GM19193 (cell line): ENCODE results near the gene AFDN.

Experiments used
- POLR2A ChIP-seq: IDR thresholded peaks from 4 replicates; pipeline ENCODE4 v1.6.1; 2011; ENCODE audit not compliant: insufficient read depth, insufficient read length; ENCODE audit errors: extremely low read depth

AFDN gene

GRCh38 chr6:167858086-167858591 lies 31.4 kb downstream of the AFDN start:
- no peak for TF ChIP-seq POLR2A

DNA sequence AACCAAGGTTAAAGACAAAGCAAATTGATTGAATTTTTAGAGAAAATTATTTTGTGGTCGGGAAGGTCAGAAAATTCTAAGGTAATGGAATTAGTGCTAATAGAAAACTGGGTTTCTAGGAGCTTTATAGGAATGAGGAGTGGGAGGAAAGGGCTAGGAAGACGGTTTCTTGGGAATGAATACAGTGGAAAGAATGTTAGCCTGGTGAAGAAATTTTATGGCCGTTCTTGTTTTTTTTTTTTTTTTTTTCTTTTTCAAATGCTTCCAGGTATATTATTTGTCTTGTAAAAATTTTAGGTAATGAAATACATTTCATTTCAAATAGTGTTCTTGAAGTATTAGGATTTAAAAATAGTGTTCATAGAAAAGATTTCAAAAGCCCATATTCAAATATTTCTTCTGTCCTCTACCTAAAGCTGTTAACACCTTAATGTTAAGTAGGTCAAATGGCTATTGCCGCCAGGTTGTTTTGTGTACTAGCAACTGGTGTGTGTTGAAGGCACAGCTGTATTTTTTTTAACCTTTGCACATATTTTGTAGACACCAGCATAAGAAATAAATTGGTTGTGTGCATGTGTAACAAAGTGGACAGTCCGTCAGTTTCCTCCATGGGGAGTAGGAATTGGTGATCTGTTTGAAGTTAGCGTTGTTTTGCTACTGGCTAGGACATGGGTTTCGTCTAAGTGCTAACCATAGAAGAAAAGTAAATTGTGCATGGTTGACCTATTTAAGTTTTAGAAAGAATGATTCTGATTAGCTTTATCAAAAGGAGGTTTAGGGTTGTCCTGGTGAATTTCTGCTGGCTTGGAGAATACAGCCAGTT lies 32.3 kb downstream of the AFDN start:
- no peak for TF ChIP-seq POLR2A

GRCh38 chr6:167860550-167861226 lies 34.0 kb downstream of the AFDN start:
- TF ChIP-seq POLR2A = no peak

- TF ChIP-seq POLR2A = no peak
Measured at GRCh38 chr6:167861424-167861823, 34.7 kb downstream of the AFDN start.

DNA sequence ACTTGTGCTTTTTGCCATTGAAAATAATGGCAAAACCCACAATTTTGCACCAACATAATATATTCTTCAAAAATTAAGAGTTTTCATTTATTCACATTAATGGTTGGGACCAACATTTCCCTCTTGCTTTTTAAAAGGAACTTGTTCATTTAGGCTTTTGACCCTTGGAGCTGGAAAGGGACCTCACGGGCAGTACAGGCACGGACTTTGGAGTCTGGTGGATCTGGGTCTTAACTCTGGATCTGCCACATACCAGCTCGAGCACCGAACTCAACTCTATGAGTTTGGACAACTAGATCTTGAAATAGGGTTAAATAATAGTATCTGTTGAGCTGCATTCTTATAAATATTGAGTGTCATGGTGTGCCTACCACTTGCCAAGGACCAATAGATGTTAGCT lies 37.2 kb downstream of the AFDN start:
- no peak for TF ChIP-seq POLR2A

GRCh38 chr6:167866642-167867041 lies 39.9 kb downstream of the AFDN start:
- TF ChIP-seq POLR2A = no peak

GRCh38 chr6:167870321-167870720 lies 43.6 kb downstream of the AFDN start:
- no peak for TF ChIP-seq POLR2A

DNA sequence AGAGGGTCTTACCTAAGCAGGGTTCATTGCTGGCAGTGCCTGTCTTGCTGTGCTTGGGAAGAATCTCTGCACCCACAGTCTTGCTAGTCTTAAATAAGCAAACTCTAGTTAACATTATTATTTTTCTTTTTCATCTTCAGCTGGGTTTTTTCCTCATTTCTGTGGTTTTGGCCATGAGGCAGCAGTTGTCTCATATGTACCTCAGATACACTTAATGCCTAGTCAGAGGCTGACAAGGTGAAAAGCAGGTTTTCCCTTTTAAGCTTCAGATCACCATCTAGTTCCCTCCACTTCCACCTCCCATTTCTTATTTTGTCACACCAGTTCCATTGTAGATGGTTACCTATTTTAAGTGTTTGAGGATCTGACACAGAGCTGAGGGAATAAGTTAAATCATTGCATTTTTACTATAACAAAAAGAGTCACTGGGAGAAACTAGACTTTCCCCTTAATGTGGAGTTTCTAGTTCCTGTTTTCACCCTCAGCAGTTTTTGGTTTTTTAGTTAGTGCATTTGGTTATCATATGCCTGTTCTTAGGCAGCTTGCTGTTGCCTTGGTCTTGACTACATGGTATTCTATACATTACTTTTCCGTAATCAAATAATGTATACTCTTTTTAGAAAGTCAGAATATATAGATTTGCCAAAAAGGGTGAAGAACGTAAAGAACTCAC lies 46.0 kb downstream of the AFDN start:
- no peak for TF ChIP-seq POLR2A

- TF ChIP-seq POLR2A = no peak
Measured at GRCh38 chr6:167877994-167878779, 51.5 kb downstream of the AFDN start.

DNA sequence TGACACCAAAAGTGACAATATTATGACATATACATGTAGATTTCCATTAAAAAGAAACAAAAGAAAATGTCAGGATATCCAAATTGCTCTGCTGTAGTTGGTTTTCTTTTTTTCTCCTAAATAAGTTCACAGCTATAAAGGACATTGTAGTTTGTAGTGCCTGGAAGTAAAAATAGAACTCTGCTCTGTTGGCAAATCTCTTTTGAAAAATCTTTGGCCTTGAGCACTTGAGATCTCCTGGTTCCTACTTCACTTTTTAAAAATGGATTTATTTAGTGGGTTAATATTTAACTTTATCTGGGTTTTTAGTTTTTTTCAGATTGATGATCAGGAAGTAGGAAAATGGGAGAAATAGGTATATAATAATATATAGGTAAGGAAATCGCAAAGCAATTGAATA lies 52.9 kb downstream of the AFDN start:
- TF ChIP-seq POLR2A = no peak

- TF ChIP-seq POLR2A = no peak
Measured at GRCh38 chr6:167881327-167881726, 54.6 kb downstream of the AFDN start.

DNA sequence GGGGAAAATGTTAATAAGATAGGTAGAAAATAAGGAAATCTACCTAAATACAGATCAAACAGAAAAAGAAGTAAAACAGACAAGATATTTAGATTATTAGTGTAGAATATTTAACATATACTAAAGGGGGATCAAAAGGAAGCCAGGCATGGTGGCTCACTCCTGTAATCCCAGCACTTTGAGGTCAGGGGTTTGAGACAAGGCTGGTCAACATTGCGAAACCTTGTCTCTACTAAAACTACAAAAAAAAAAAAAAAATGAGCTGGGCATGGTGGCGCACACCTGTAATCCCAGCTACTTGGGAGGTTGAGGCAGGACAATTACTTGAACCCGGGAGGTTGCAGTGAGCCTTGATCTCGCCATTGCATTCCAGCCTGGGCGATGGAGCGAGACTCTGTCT lies 55.5 kb downstream of the AFDN start:
- no peak for TF ChIP-seq POLR2A

DNA sequence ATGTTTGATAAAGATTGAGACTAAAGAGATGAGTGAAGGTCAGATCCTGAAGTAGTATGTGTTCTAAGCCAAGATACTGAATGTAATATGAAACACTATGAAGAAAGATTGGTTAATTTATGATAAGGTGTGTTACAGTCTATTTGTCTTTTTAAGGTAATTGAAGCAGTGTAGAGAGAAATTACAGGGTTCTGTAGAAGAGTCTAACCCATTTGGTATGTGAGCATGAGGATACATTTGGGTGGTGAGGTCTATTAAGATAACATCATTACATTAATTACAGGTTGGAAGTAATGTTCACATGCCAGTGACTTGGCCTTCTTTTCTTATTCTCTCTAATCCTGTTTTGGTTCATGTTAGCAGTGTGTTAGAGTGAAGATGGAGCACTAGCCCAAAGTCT lies 61.4 kb downstream of the AFDN start:
- no peak for TF ChIP-seq POLR2A
